IPS-20b (cell line): ENCODE results near the gene AP5S1.

ENCODE experiments used
- H3K27ac ChIP-seq: one replicate; pipeline ENCODE4 v1.5.1; 2013; ENCODE audit warnings: low read length
- H3K27me3 ChIP-seq: 2 replicates; pipeline ENCODE4 v1.6.1; 2013; ENCODE audit warnings: mild to moderate bottlenecking, low read length, inconsistent platforms; ENCODE audit not compliant: insufficient read depth
- H3K36me3 ChIP-seq: 2 replicates; pipeline ENCODE4 v1.6.1; 2013; ENCODE audit warnings: low read depth, mild to moderate bottlenecking, inconsistent platforms, low read length, moderate library complexity; ENCODE audit not compliant: insufficient read depth
- H3K4me1 ChIP-seq: 2 replicates; pipeline ENCODE4 v1.6.1; 2013; ENCODE audit warnings: mild to moderate bottlenecking, control low read depth, inconsistent platforms, low read length, moderate library complexity; ENCODE audit not compliant: insufficient read depth
- H3K4me3 ChIP-seq: 2 replicates; pipeline ENCODE4 v1.5.1; 2013; ENCODE audit warnings: mild to moderate bottlenecking, low read length, inconsistent platforms
- H3K9ac ChIP-seq: 2 replicates; pipeline ENCODE4 v1.6.1; 2013; ENCODE audit warnings: low read depth, mild to moderate bottlenecking, inconsistent platforms, low read length, moderate library complexity
- H3K9me3 ChIP-seq: 2 replicates; pipeline ENCODE4 v1.6.1; 2013; ENCODE audit warnings: mild to moderate bottlenecking, low read depth, low read length, inconsistent platforms; ENCODE audit not compliant: insufficient read depth

Gene AP5S1

GRCh38 chr20:3813848-3814581, 6.3 kb upstream of the AP5S1 start:
- Histone ChIP-seq H3K27me3 (no peaks in the 10 kb centered on the region), H3K9ac (no peak overlapping the region), H3K9me3 (no peaks in the 10 kb centered on the region), H3K4me1 (peaks cover 4% of the 10 kb centered on the region; the same call in 1 of the 2 replicates), H3K36me3 (no peaks in the 10 kb centered on the region), H3K4me3 (no peak overlapping the region), H3K27ac (no peak overlapping the region)

- no peaks in the 10 kb centered on the region for H3K36me3 ChIP-seq
- no peak overlapping the region for H3K27ac ChIP-seq
- H3K27me3 ChIP-seq: no peaks in the 10 kb centered on the region
- no peak overlapping the region for H3K4me3 ChIP-seq
- H3K9ac ChIP-seq: no peak overlapping the region
- peaks cover 4% of the 10 kb centered on the region; the same call in 1 of the 2 replicates for H3K4me1 ChIP-seq
- H3K9me3 ChIP-seq: no peaks in the 10 kb centered on the region
These were observed 5.3 kb upstream of the AP5S1 start for GRCh38 chr20:3814928-3815495.

- H3K27ac ChIP-seq: no peak overlapping the region
- no peak overlapping the region for H3K9ac ChIP-seq
- H3K36me3 ChIP-seq: no peaks in the 10 kb centered on the region
- no peaks in the 10 kb centered on the region for H3K9me3 ChIP-seq
- no peaks in the 10 kb centered on the region for H3K27me3 ChIP-seq
- no peak overlapping the region for H3K4me3 ChIP-seq
- peaks cover 4% of the 10 kb centered on the region; the same call in 1 of the 2 replicates for H3K4me1 ChIP-seq
These were observed 4.5 kb upstream of the AP5S1 start for GRCh38 chr20:3815703-3816315.

GRCh38 chr20:3818155-3819151, 1.9 kb upstream of the AP5S1 start:
- Histone ChIP-seq H3K36me3 (0 out of 2 replicates have a peak, but pooled peaks cover 4% of the 10 kb centered on the region), H3K4me3 (no peak overlapping the region), H3K9me3 (no peaks in the 10 kb centered on the region), H3K4me1 (peaks cover 4% of the 10 kb centered on the region; the same call in 1 of the 2 replicates), H3K27ac (no peak overlapping the region), H3K27me3 (no peaks in the 10 kb centered on the region), H3K9ac (no peak overlapping the region)

DNA sequence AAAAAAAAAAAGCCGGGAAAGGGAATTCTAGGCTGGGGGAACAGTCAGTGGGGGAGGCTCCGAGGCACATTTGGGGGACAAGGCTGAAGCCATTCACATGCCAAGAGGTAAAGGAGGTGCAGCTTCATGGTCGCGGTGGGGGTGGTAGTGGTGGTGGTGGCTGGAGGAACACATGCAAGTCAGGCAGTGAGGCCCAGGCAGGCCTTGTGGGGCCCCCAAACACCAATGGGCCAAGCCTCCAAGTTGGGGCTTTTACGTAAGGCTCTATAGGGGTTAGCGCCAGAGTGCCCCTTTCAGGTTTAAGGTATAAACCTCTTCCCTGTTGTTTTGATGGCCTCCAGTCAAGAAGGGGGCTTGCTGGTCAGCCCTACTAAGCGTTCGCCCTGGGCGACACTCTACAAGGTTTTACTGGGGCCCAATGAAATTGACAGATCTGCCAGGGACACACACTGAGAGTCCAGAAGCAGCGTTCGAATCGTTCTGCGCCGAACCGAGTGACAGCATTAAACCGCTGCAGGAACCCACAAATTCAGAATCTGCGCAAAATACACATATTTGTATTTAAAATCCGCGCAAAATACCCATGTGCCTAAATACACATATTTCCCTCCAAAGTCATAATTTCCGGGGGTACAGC, 818 bp upstream of the AP5S1 start:
- peak overlapping the region; percentile 89 for H3K4me3 ChIP-seq
- H3K27ac ChIP-seq: no peak overlapping the region
- H3K4me1 ChIP-seq: peaks cover 4% of the 10 kb centered on the region; the same call in 1 of the 2 replicates

GRCh38 chr20:3820901-3821727, 767 bp downstream of the AP5S1 start:
- peaks cover 4% of the 10 kb centered on the region; the same call in 1 of the 2 replicates for H3K4me1 ChIP-seq
- H3K9me3 ChIP-seq: no peaks in the 10 kb centered on the region
- H3K27ac ChIP-seq: peak overlapping the region; percentile 41
- H3K27me3 ChIP-seq: no peaks in the 10 kb centered on the region
- H3K4me3 ChIP-seq: peak overlapping the region; percentile 89
- peak overlapping the region; percentile 88; the same call in 1 of the 2 replicates for H3K9ac ChIP-seq
- H3K36me3 ChIP-seq: 0 out of 2 replicates have a peak, but pooled peaks cover 4% of the 10 kb centered on the region

More for the DNA sequence above, 818 bp upstream of the AP5S1 start:
- 0 out of 2 replicates have a peak, but pooled peaks cover 4% of the 10 kb centered on the region for H3K36me3 ChIP-seq
- H3K9ac ChIP-seq: peak overlapping the region; percentile 88; the same call in 1 of the 2 replicates
- H3K9me3 ChIP-seq: no peaks in the 10 kb centered on the region
- H3K27me3 ChIP-seq: no peaks in the 10 kb centered on the region

GRCh38 chr20:3821996-3822395, 1.6 kb downstream of the AP5S1 start:
- H3K36me3 ChIP-seq: 0 out of 2 replicates have a peak, but pooled peaks cover 4% of the 10 kb centered on the region
- no peaks in the 10 kb centered on the region; the same call in 1 of the 2 replicates for H3K4me1 ChIP-seq
- no peak overlapping the region for H3K27ac ChIP-seq
- H3K4me3 ChIP-seq: no peak overlapping the region
- H3K9ac ChIP-seq: no peak overlapping the region
- no peaks in the 10 kb centered on the region for H3K27me3 ChIP-seq
- no peaks in the 10 kb centered on the region for H3K9me3 ChIP-seq

- no peaks in the 10 kb centered on the region; the same call in 1 of the 2 replicates for H3K4me1 ChIP-seq
These were observed 3.5 kb downstream of the AP5S1 start for GRCh38 chr20:3823881-3824280.

GRCh38 chr20:3825526-3825925, 5.2 kb downstream of the AP5S1 start:
- H3K27ac ChIP-seq: no peak overlapping the region
- no peak overlapping the region for H3K9ac ChIP-seq
- 0 out of 2 replicates have a peak, but pooled peaks cover 4% of the 10 kb centered on the region for H3K36me3 ChIP-seq
- no peaks in the 10 kb centered on the region for H3K27me3 ChIP-seq
- no peaks in the 10 kb centered on the region for H3K4me1 ChIP-seq
- no peaks in the 10 kb centered on the region for H3K9me3 ChIP-seq
- no peak overlapping the region for H3K4me3 ChIP-seq

More at GRCh38 chr20:3823881-3824280, 3.5 kb downstream of the AP5S1 start:
- Histone ChIP-seq H3K36me3 (0 out of 2 replicates have a peak, but pooled peaks cover 4% of the 10 kb centered on the region), H3K9me3 (no peaks in the 10 kb centered on the region), H3K9ac (no peak overlapping the region), H3K27me3 (no peaks in the 10 kb centered on the region), H3K4me3 (no peak overlapping the region), H3K27ac (no peak overlapping the region)

DNA sequence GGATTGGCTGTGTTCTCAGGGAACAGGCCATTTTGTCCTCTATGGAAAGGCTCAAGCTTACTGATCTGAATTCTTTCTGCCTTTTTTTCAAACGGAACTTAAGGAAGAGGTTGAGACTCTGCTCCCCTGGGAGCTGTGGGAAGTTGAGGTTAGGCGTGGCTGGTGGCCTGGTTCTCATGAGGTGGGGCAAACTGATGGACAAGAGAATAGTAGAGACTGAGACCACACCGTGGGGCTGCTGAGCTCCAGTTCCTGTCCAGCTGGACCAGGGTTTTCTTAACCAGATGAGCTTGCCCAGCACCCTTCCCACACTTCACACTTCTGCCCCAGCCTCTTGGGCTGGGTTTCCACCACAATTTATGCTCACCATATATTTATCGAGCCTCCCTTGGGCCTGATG, 6.1 kb downstream of the AP5S1 start:
- no peak overlapping the region for H3K27ac ChIP-seq

More for the DNA sequence above, 6.1 kb downstream of the AP5S1 start:
- Histone ChIP-seq H3K36me3 (0 out of 2 replicates have a peak, but pooled peaks cover 4% of the 10 kb centered on the region), H3K9me3 (no peaks in the 10 kb centered on the region), H3K4me3 (no peak overlapping the region), H3K4me1 (no peaks in the 10 kb centered on the region), H3K27me3 (no peaks in the 10 kb centered on the region), H3K9ac (no peak overlapping the region)
